GM12878 (cell line): ENCODE data around the gene SLC27A5. TPM values are rescaled to one million over a fixed set of nuclear protein-coding genes. Genes with fewer than 3 reads are reported as not detected.

Source experiments
- ASH2L ChIP-seq: fragments of 300-600, 200-600 bp; sonication (generic); IDR thresholded peaks from 2 replicates; pipeline ENCODE4 v1.6.1; 2017; ENCODE audit warnings: low read depth, mild to moderate bottlenecking, borderline replicate concordance
- BHLHE40 ChIP-seq, 2 experiments: fragments of 450-650 bp in 1 of 2; IDR thresholded peaks; 2 replicates each; pipeline ENCODE4 v1.6.1; 2011 to 2017; ENCODE audit warnings: low read depth in 2 of 2, borderline replicate concordance in 1 of 2, improper control_type of control experiment in 1 of 2, low read length in 1 of 2, mild to moderate bottlenecking in 1 of 2
- BMI1 ChIP-seq: fragments of 450-650 bp; IDR thresholded peaks from 2 replicates; pipeline ENCODE4 v1.6.1; 2016; ENCODE audit warnings: mild to moderate bottlenecking, moderate library complexity, borderline replicate concordance
- CBX3 ChIP-seq: fragments of 200-600 bp; sonication (generic); IDR thresholded peaks from 2 replicates; pipeline ENCODE4 v1.6.1; 2016; ENCODE audit warnings: low read depth, borderline replicate concordance
- CHD2 ChIP-seq: IDR thresholded peaks from 2 replicates; pipeline ENCODE4 v1.6.1; 2011; ENCODE audit warnings: low read depth, low read length, improper control_type of control experiment, borderline replicate concordance
- DPF2 ChIP-seq: fragments of 450-650 bp; IDR thresholded peaks from 2 replicates; pipeline ENCODE4 v1.6.1; 2017; ENCODE audit warnings: mild to moderate bottlenecking
- HCFC1 ChIP-seq: fragments of 150-350 bp; IDR thresholded peaks from 2 replicates; pipeline ENCODE4 v1.6.1; 2014; ENCODE audit warnings: low read length
- IKZF1 ChIP-seq: fragments of 450-650 bp; conservative IDR thresholded peaks from 2 replicates; pipeline ENCODE4 v1.6.1; 2017; ENCODE audit warnings: antibody characterized with exemption, mild to moderate bottlenecking
- IRF4 ChIP-seq: IDR thresholded peaks from 2 replicates; pipeline ENCODE4 v1.6.1; 2011; ENCODE audit warnings: low read depth, low read length
- KAT2A ChIP-seq: conservative IDR thresholded peaks from 2 replicates; pipeline ENCODE4 v1.6.1; 2011; ENCODE audit warnings: low read depth, low read length; ENCODE audit not compliant: control insufficient read depth
- MEF2A ChIP-seq: IDR thresholded peaks from 2 replicates; pipeline ENCODE4 v1.6.1; 2011; ENCODE audit warnings: low read depth, mild to moderate bottlenecking, low read length, moderate library complexity; ENCODE audit not compliant: insufficient read depth
- NFYB ChIP-seq: IDR thresholded peaks from 2 replicates; pipeline ENCODE4 v1.6.1; 2011; ENCODE audit warnings: low read depth, mild to moderate bottlenecking, low read length, improper control_type of control experiment, moderate library complexity; ENCODE audit not compliant: insufficient read depth
- NRF1 ChIP-seq: conservative IDR thresholded peaks from 2 replicates; pipeline ENCODE4 v1.6.1; 2011; ENCODE audit warnings: mild to moderate bottlenecking, low read depth, low read length, improper control_type of control experiment
- RAD21 ChIP-seq: IDR thresholded peaks from 2 replicates; pipeline ENCODE4 v1.6.1; 2011; ENCODE audit warnings: mild to moderate bottlenecking, low read depth, low read length, moderate library complexity; ENCODE audit not compliant: insufficient read depth
- RELA ChIP-seq: fragments of 450-650 bp; IDR thresholded peaks from 2 replicates; pipeline ENCODE4 v1.8.0; 2014; ENCODE audit warnings: borderline replicate concordance; ENCODE audit not compliant: partially characterized antibody
- TCF3 ChIP-seq: IDR thresholded peaks from 2 replicates; pipeline ENCODE4 v1.6.1; 2012; ENCODE audit warnings: low read depth, mild to moderate bottlenecking, low read length, borderline replicate concordance; ENCODE audit not compliant: insufficient read depth
- ZNF592 ChIP-seq: fragments of 450-650 bp; IDR thresholded peaks from 2 replicates; pipeline ENCODE4 v1.6.1; 2017; ENCODE audit warnings: mild to moderate bottlenecking, moderate library complexity
- ZSCAN29 ChIP-seq: fragments of 450-650 bp; IDR thresholded peaks from 2 replicates; pipeline ENCODE4 v1.6.1; 2017; ENCODE audit warnings: mild to moderate bottlenecking, moderate library complexity
- polyA plus RNA-seq, 11 experiments: library from polyadenylated mRNA; depleted of rRNA in 4 of 11; unstranded in 6 of 11; stranded (reverse) in 5 of 11; fragments of >200 nt; fragmentation: Nextera tagmentation in 4 of 11; fragmentation: Illumina TruSeq in 1 of 11; extraction: Ambion mirVana in 4 of 11; extraction: Trizol in 1 of 11; gene quantifications; 1 replicate in 1 of 11; 2 replicates in 10 of 11; pipeline versions ENCODE4 v1.2.1 to v1.2.3, GENCODE V29; 2011 to 2016; ENCODE audit warnings: inconsistent platforms in 2 of 11, missing spikeins in 2 of 11, low read depth in 1 of 11
- total RNA-seq, 4 experiments: library from RNA; depleted of rRNA in 3 of 4; stranded (reverse); fragments of >200 nt in 3 of 4; fragmentation: Illumina TruSeq in 1 of 4; extraction: Trizol in 1 of 4; gene quantifications; 2 replicates each; pipeline versions ENCODE4 v1.2.1 to v1.2.3, GENCODE V29; 2013 to 2021
- TF ChIP-seq, protein P1 (sequence below): fragments of 450-650 bp; IDR thresholded peaks from 2 replicates; pipeline ENCODE4 v1.6.1; 2016; ENCODE audit warnings: mild to moderate bottlenecking
- TF ChIP-seq, protein P2 (sequence below): fragments of 450-650 bp; conservative IDR thresholded peaks from 2 replicates; pipeline ENCODE4 v1.6.1; 2017; ENCODE audit warnings: mild to moderate bottlenecking, moderate library complexity
- TF ChIP-seq, protein P3 (sequence below): IDR thresholded peaks from 2 replicates; pipeline ENCODE4 v1.6.1; 2011; ENCODE audit warnings: low read depth, mild to moderate bottlenecking, low read length, moderate library complexity, borderline replicate concordance; ENCODE audit errors: extremely low read depth

Gene SLC27A5
- total and polyA plus RNA-seq, 10 of the 15 experiments (the other 5 are each of a cell fraction or from before 2014, with no cell fraction given) = 21.2 to 127 (median 31.8) TPM

- TF ChIP-seq ZNF592 (no peak), BMI1 (no peak), KAT2A (no peak), DPF2 (no peak), IKZF1 (no peak), BHLHE40 (IDR thresholded peaks at IDR 0.05; ENCODE audit: borderline replicate concordance in 1 of 2, low read depth in 2 of 2, low read length in 1 of 2) (no peak), CBX3 (no peak), CHD2 (no peak), ASH2L (no peak), NFYB (no peak), MEF2A (no peak), IRF4 (no peak), HCFC1 (peak; percentile 32; the same call in 1 of the 2 replicates), NRF1 (no peak), RAD21 (no peak), TCF3 (no peak), RELA (no peak), ZSCAN29 (no peak)
- TF ChIP-seq, protein P1, sequence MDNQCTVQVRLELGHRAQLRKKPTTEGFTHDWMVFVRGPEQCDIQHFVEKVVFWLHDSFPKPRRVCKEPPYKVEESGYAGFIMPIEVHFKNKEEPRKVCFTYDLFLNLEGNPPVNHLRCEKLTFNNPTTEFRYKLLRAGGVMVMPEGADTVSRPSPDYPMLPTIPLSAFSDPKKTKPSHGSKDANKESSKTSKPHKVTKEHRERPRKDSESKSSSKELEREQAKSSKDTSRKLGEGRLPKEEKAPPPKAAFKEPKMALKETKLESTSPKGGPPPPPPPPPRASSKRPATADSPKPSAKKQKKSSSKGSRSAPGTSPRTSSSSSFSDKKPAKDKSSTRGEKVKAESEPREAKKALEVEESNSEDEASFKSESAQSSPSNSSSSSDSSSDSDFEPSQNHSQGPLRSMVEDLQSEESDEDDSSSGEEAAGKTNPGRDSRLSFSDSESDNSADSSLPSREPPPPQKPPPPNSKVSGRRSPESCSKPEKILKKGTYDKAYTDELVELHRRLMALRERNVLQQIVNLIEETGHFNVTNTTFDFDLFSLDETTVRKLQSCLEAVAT = no peak; the same call in 1 of the 2 replicates
- TF ChIP-seq, protein P2, sequence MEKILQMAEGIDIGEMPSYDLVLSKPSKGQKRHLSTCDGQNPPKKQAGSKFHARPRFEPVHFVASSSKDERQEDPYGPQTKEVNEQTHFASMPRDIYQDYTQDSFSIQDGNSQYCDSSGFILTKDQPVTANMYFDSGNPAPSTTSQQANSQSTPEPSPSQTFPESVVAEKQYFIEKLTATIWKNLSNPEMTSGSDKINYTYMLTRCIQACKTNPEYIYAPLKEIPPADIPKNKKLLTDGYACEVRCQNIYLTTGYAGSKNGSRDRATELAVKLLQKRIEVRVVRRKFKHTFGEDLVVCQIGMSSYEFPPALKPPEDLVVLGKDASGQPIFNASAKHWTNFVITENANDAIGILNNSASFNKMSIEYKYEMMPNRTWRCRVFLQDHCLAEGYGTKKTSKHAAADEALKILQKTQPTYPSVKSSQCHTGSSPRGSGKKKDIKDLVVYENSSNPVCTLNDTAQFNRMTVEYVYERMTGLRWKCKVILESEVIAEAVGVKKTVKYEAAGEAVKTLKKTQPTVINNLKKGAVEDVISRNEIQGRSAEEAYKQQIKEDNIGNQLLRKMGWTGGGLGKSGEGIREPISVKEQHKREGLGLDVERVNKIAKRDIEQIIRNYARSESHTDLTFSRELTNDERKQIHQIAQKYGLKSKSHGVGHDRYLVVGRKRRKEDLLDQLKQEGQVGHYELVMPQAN = 0 out of 2 replicates have a peak, but pooled peaks have one; percentile 47
- TF ChIP-seq, protein P3, sequence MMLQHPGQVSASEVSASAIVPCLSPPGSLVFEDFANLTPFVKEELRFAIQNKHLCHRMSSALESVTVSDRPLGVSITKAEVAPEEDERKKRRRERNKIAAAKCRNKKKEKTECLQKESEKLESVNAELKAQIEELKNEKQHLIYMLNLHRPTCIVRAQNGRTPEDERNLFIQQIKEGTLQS = no peak
These were observed 46.4 kb upstream of the SLC27A5 start, which contains the start of gene UBE2M (continued) for GRCh38 chr19:58558066-58558622.
